ENCODE results near the gene PXT1. TPM values are rescaled to one million over a fixed set of nuclear protein-coding genes. Genes with fewer than 3 reads are reported as not detected.
"Not testable (repeated sequence)": the region's sequence is repeated elsewhere in the genome, so short reads cannot be mapped to it uniquely, and the experiment has no call there.

The PXT1 gene
- total RNA-seq, 3 donors from 2014 or later (not counting 1 experiment from before 2014, with no cell fraction given), result 0.27 to 1.0 (median 0.28) TPM

GRCh38 chr6:36367743-36368142, 74.9 kb downstream of the PXT1 start:
- intact Hi-C loops (cut with micrococcal nuclease), result no loop called here
- Mint-ChIP-seq H3K27ac (no peak overlapping the region), H3K36me3 (no peaks in the 10 kb centered on the region)

GRCh38 chr6:36364669-36365479, 77.8 kb downstream of the PXT1 start:
- H3K4me1 Mint-ChIP-seq, result peaks cover 0 to 15% of the 10 kb centered on the region in 2 donors
- TF ChIP-seq, protein P1, sequence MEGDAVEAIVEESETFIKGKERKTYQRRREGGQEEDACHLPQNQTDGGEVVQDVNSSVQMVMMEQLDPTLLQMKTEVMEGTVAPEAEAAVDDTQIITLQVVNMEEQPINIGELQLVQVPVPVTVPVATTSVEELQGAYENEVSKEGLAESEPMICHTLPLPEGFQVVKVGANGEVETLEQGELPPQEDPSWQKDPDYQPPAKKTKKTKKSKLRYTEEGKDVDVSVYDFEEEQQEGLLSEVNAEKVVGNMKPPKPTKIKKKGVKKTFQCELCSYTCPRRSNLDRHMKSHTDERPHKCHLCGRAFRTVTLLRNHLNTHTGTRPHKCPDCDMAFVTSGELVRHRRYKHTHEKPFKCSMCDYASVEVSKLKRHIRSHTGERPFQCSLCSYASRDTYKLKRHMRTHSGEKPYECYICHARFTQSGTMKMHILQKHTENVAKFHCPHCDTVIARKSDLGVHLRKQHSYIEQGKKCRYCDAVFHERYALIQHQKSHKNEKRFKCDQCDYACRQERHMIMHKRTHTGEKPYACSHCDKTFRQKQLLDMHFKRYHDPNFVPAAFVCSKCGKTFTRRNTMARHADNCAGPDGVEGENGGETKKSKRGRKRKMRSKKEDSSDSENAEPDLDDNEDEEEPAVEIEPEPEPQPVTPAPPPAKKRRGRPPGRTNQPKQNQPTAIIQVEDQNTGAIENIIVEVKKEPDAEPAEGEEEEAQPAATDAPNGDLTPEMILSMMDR (IDR thresholded peaks at IDR 0.05), result no peak
- intact Hi-C loops (cut with micrococcal nuclease), result loop anchor here (5.0 kb wide), 1 partner anchor 243 kb away; no protein-coding TSS in a partner anchor
- DNase-seq (no peak), ATAC-seq (no peak)
- no peaks in the 10 kb centered on the region for H3K36me3 Mint-ChIP-seq
- H3K9me3 Mint-ChIP-seq, result no peaks in the 10 kb centered on the region
- WGBS (ENCODE audit: insufficient coverage), result 73% methylated on average over 19 of the region's 19 CpGs
- no peaks in the 10 kb centered on the region for H3K27me3 ChIP-seq (ENCODE audit: control insufficient read depth, insufficient read depth, low read length)
- no peak overlapping the region for H3K27ac Mint-ChIP-seq
- peaks cover 22% of the 10 kb centered on the region for H3K4me1 ChIP-seq (ENCODE audit: control insufficient read depth, insufficient read depth, low read length)
- no peak overlapping the region for H3K4me3 Mint-ChIP-seq
- H3K36me3 ChIP-seq (ENCODE audit: control insufficient read depth, insufficient read depth, low read length), result no peaks in the 10 kb centered on the region
- H3K9me3 ChIP-seq (ENCODE audit: control insufficient read depth, insufficient read depth, low read length), result no peaks in the 10 kb centered on the region
- no peaks in the 10 kb centered on the region for H3K27me3 Mint-ChIP-seq (ENCODE audit: low read depth in 2 of 2)
- H3K27ac ChIP-seq (ENCODE audit: low read length), result no peak overlapping the region
- H3K4me3 ChIP-seq (ENCODE audit: low read length), result no peak overlapping the region

More at GRCh38 chr6:36367743-36368142, 74.9 kb downstream of the PXT1 start:
- TF ChIP-seq, protein P1 (IDR thresholded peaks at IDR 0.05), result no peak
- 93% methylated on average over 2 of the region's 3 CpGs for WGBS (ENCODE audit: insufficient coverage)
- H3K4me3 ChIP-seq (ENCODE audit: low read length), result no peak overlapping the region
- H3K9me3 Mint-ChIP-seq, result no peaks in the 10 kb centered on the region
- H3K4me1 ChIP-seq (ENCODE audit: control insufficient read depth, insufficient read depth, low read length), result peaks cover 15% of the 10 kb centered on the region
- no peaks in the 10 kb centered on the region for H3K36me3 ChIP-seq (ENCODE audit: control insufficient read depth, insufficient read depth, low read length)
- ATAC-seq (no peak), DNase-seq (no peak)
- no peaks in the 10 kb centered on the region for H3K27me3 ChIP-seq (ENCODE audit: control insufficient read depth, insufficient read depth, low read length)
- H3K27me3 Mint-ChIP-seq (ENCODE audit: low read depth in 2 of 2), result peaks cover 0 to 1% of the 10 kb centered on the region in 2 donors
- H3K4me1 Mint-ChIP-seq, result peaks cover 0 to 4% of the 10 kb centered on the region in 2 donors
- H3K27ac ChIP-seq (ENCODE audit: low read length), result no peak overlapping the region
- H3K9me3 ChIP-seq (ENCODE audit: control insufficient read depth, insufficient read depth, low read length), result no peaks in the 10 kb centered on the region
- H3K4me3 Mint-ChIP-seq, result no peak overlapping the region

DNA sequence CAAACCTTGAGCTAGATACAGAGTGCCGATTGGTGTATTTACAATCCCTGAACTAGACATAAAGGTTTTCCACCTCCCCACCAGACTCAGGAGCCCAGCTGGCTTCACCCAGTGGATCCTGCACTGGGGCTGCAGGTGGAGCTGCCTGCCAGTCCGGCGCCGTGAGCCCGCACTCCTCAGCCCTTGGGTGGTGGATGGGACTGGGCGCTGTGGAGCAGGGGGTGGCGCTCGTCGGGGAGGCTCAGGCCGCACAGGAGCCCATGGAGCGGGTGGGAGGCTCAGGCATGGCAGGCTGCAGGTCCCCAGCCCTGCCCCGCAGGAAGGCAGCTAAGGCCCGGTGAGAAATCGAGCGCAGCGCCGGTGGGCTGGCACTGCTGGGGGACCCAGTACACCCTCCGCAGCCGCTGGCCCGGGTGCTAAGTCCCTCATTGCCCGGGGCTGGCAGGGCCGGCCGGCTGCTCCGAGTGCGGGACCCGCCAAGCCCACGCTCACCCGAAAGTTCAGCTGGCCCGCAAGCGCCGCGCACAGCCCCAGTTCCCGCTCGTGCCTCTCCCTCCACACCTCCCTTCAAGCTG, 78.5 kb downstream of the PXT1 start:
- not testable (repeated sequence) for H3K4me3 Mint-ChIP-seq; H3K27me3 Mint-ChIP-seq (ENCODE audit: low read depth in 2 of 2); ATAC-seq; H3K27ac Mint-ChIP-seq; H3K36me3 ChIP-seq (ENCODE audit: control insufficient read depth, insufficient read depth, low read length); H3K9me3 ChIP-seq (ENCODE audit: control insufficient read depth, insufficient read depth, low read length); H3K36me3 Mint-ChIP-seq; H3K27ac ChIP-seq (ENCODE audit: low read length); H3K4me3 ChIP-seq (ENCODE audit: low read length); H3K9me3 Mint-ChIP-seq; DNase-seq; H3K27me3 ChIP-seq (ENCODE audit: control insufficient read depth, insufficient read depth, low read length)
- peaks cover 16% of the 10 kb centered on the region for H3K4me1 ChIP-seq (ENCODE audit: control insufficient read depth, insufficient read depth, low read length)
- WGBS (ENCODE audit: insufficient coverage), result 97% methylated on average over 32 of the region's 34 CpGs
- peaks cover 0 to 12% of the 10 kb centered on the region in 2 donors for H3K4me1 Mint-ChIP-seq
- intact Hi-C loops (cut with micrococcal nuclease), result loop anchor here (5.0 kb wide), 1 partner anchor 242 kb away; no protein-coding TSS in a partner anchor

DNA sequence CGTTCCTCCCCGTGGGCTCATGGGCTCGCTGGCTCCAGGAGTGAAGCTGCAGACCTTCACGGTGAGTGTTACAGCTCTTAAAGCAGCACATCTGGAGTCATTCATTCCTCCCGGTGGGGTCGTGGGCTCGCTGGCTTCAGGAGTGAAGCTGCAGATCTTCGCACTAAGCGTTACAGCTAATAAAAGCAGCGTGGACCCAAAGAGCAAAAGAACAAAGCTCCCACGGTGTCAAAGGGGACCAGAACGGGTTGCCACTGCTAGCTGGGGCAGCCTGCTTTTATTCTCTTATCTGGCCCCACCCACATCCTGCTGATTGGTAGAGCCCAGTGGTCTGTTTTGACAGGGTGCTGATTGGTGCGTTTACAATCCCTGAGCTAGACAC, 79.3 kb downstream of the PXT1 start:
- not testable (repeated sequence) for ATAC-seq; H3K27me3 Mint-ChIP-seq (ENCODE audit: low read depth in 2 of 2)

More for the DNA sequence above, 79.3 kb downstream of the PXT1 start:
- not testable (repeated sequence) for H3K27me3 ChIP-seq (ENCODE audit: control insufficient read depth, insufficient read depth, low read length); DNase-seq; H3K36me3 Mint-ChIP-seq; H3K36me3 ChIP-seq (ENCODE audit: control insufficient read depth, insufficient read depth, low read length); H3K4me3 ChIP-seq (ENCODE audit: low read length); H3K4me3 Mint-ChIP-seq; H3K9me3 ChIP-seq (ENCODE audit: control insufficient read depth, insufficient read depth, low read length); H3K27ac ChIP-seq (ENCODE audit: low read length); H3K27ac Mint-ChIP-seq; H3K9me3 Mint-ChIP-seq
- peaks cover 0 to 12% of the 10 kb centered on the region in 2 donors for H3K4me1 Mint-ChIP-seq
- intact Hi-C loops (cut with micrococcal nuclease), result loop anchor here (5.0 kb wide), 1 partner anchor 241 kb away; no protein-coding TSS in a partner anchor
- 88% methylated on average over 12 of the region's 13 CpGs for WGBS (ENCODE audit: insufficient coverage)
- peaks cover 15% of the 10 kb centered on the region for H3K4me1 ChIP-seq (ENCODE audit: control insufficient read depth, insufficient read depth, low read length)
